Keratinocyte (primary cell): ENCODE measurements around the gene CLNK. TPM values are rescaled to one million over a fixed set of nuclear protein-coding genes. Genes with fewer than 3 reads are reported as not detected.

Experiments
- DNase-seq: peaks from one replicate; pipeline ENCODE4 v3.0.0-alpha.2; 2011; ENCODE audit warnings: low read depth, missing footprints, low spot score
- FAIRE-seq: peaks from 2 replicates; lab custom pipeline; 2011; peaks lifted over from hg19 to GRCh38; lab: Jason Lieb, UNC
- H2AFZ ChIP-seq: 2 replicates; pipeline ENCODE4 v1.6.0; 2012; ENCODE audit warnings: low read length, control low read depth, inconsistent platforms; ENCODE audit not compliant: control insufficient read depth
- H3K27ac ChIP-seq: 2 replicates; pipeline ENCODE4 v1.5.1; 2011; ENCODE audit warnings: low read length; ENCODE audit not compliant: control insufficient read depth, insufficient read depth
- H3K27me3 ChIP-seq: 3 replicates; pipeline ENCODE4 v1.6.0; 2011; ENCODE audit warnings: low read length; ENCODE audit not compliant: control insufficient read depth, insufficient read depth; ENCODE audit errors: extremely low read depth
- H3K36me3 ChIP-seq, 2 experiments: 2 replicates in 1 of 2; 3 replicates in 1 of 2; pipeline ENCODE4 v1.5.1; 2011; ENCODE audit warnings: low read length in 2 of 2, mild to moderate bottlenecking in 1 of 2; ENCODE audit not compliant: control insufficient read depth in 2 of 2, insufficient read depth in 2 of 2; ENCODE audit errors: extremely low read depth in 1 of 2
- H3K4me1 ChIP-seq: 3 replicates; pipeline ENCODE4 v1.5.1; 2011; ENCODE audit warnings: low read length; ENCODE audit not compliant: control insufficient read depth, insufficient read depth; ENCODE audit errors: extremely low read depth
- H3K4me2 ChIP-seq: 3 replicates; pipeline ENCODE4 v1.6.0; 2011; ENCODE audit warnings: low read depth, low read length; ENCODE audit not compliant: control insufficient read depth, insufficient read depth; ENCODE audit errors: extremely low read depth
- H3K4me3 ChIP-seq, 3 experiments: fragments of 200-600 bp in 1 of 3; sonication (generic) in 1 of 3; 2 replicates in 2 of 3; 3 replicates in 1 of 3; pipeline ENCODE4 v1.5.1; 2011 to 2016; ENCODE audit warnings: low read length in 3 of 3, mild to moderate bottlenecking in 3 of 3, control low read depth in 2 of 3, inconsistent platforms in 1 of 3, low read depth in 1 of 3, mixed read lengths in 1 of 3, mixed run types in 1 of 3, moderate library complexity in 1 of 3; ENCODE audit not compliant: control insufficient read depth in 2 of 3, insufficient read depth in 2 of 3; ENCODE audit errors: extremely low read depth in 1 of 3
- H3K79me2 ChIP-seq: 2 replicates; pipeline ENCODE4 v1.6.0; 2012; ENCODE audit warnings: low read length; ENCODE audit not compliant: control insufficient read depth, insufficient read depth
- H3K9ac ChIP-seq: 3 replicates; pipeline ENCODE4 v1.6.0; 2011; ENCODE audit warnings: low read length; ENCODE audit not compliant: control insufficient read depth, insufficient read depth; ENCODE audit errors: extremely low read depth
- H3K9me1 ChIP-seq: 3 replicates; pipeline ENCODE4 v1.6.0; 2011; ENCODE audit warnings: low read length; ENCODE audit not compliant: control insufficient read depth, insufficient read depth; ENCODE audit errors: extremely low read depth
- H3K9me3 ChIP-seq: 2 replicates; pipeline ENCODE4 v1.5.1; 2012; ENCODE audit warnings: low read depth, low read length; ENCODE audit not compliant: control insufficient read depth
- H4K20me1 ChIP-seq: 3 replicates; pipeline ENCODE4 v1.6.0; 2011; ENCODE audit warnings: low read length; ENCODE audit not compliant: control insufficient read depth, insufficient read depth; ENCODE audit errors: extremely low read depth
- CTCF ChIP-seq, 3 experiments: IDR thresholded peaks in 1 of 3; conservative IDR thresholded peaks in 1 of 3; optimal IDR thresholded peaks in 1 of 3; 2 replicates in 2 of 3; 3 replicates in 1 of 3; pipeline versions ENCODE3 to v1.5.1; 2011; ENCODE audit warnings: low read length in 3 of 3, mild to moderate bottlenecking in 3 of 3, moderate library complexity in 2 of 3, control low read depth in 1 of 3, inconsistent platforms in 1 of 3; ENCODE audit not compliant: insufficient read depth in 2 of 3; ENCODE audit errors: extremely low read depth in 1 of 3
- EZH2 ChIP-seq: IDR thresholded peaks from one replicate; pipeline ENCODE4 v1.6.1; 2012; ENCODE audit warnings: inconsistent platforms, mild to moderate bottlenecking, low read length, moderate library complexity
- dilution Hi-C: fragments of 300-500 bp; cut with MboI; formaldehyde crosslinking; loops from one replicate; pipeline ENCODE4 v1.7.0; 2020; ENCODE audit warnings: low sequenced_read_pairs; ENCODE audit not compliant: extremely low pct_ligation_motif_present
- polyA plus RNA-seq, 5 experiments: library from polyadenylated mRNA; depleted of rRNA in 3 of 5; stranded (reverse) in 3 of 5; stranded (forward) in 1 of 5; unstranded in 1 of 5; fragments of >200 nt; gene quantifications; 1 replicate in 1 of 5; 2 replicates in 3 of 5; 3 replicates in 1 of 5; pipeline versions ENCODE4 v1.2.1 to v1.2.3, GENCODE V29; 2011 to 2012; ENCODE audit warnings: missing spikeins in 2 of 5, low read depth in 1 of 5, low replicate concordance in 1 of 5

The CLNK gene
- polyA plus RNA-seq, 1 donor (not counting 4 experiments of a cell fraction or from before 2014, with no cell fraction given) = not detected

GRCh38 chr4:10456595-10457254 is 227.8 kb downstream of the CLNK start:
- H3K9me3 ChIP-seq = no peaks in the 10 kb centered on the region
- TF ChIP-seq EZH2 (no peak), CTCF (optimal IDR thresholded peaks at IDR 0.05 in 1 of 3, IDR thresholded peaks at IDR 0.05 in 1 of 3, conservative IDR thresholded peaks at IDR 0.05 in 1 of 3; ENCODE audit: extremely low read depth in 1 of 3, insufficient read depth in 2 of 3, low read length in 3 of 3) (no peak)
- H3K27me3 ChIP-seq = peaks cover 6% of the 10 kb centered on the region
- no peaks in the 10 kb centered on the region for H4K20me1 ChIP-seq
- peaks cover 20% of the 10 kb centered on the region for H3K4me1 ChIP-seq
- H3K27ac ChIP-seq = peak overlapping the region; percentile 49
- H3K9me1 ChIP-seq = no peaks in the 10 kb centered on the region
- peaks cover 22% of the 10 kb centered on the region for H3K79me2 ChIP-seq
- H3K9ac ChIP-seq = peak overlapping the region; percentile 68
- H3K4me2 ChIP-seq = peak overlapping the region; percentile 66
- dilution Hi-C loops = no loop called here
- peak overlapping the region; percentile 56 to 70 (median 67) for H3K4me3 ChIP-seq
- FAIRE-seq (peak; percentile 46), DNase-seq (no peak)
- H2AFZ ChIP-seq = peak overlapping the region; percentile 76
- peaks cover 9 to 18% of the 10 kb centered on the region in 2 experiments for H3K36me3 ChIP-seq

- H3K4me3 ChIP-seq = peak overlapping the region; percentile 56 to 70 (median 67)
- peak overlapping the region; percentile 49 for H3K27ac ChIP-seq
- dilution Hi-C loops = no loop called here
- H3K27me3 ChIP-seq = peaks cover 1% of the 10 kb centered on the region
- FAIRE-seq (no peak), DNase-seq (no peak)
- peaks cover 17% of the 10 kb centered on the region for H3K4me1 ChIP-seq
- H2AFZ ChIP-seq = peak overlapping the region; percentile 76
- no peaks in the 10 kb centered on the region for H3K9me1 ChIP-seq
- H3K36me3 ChIP-seq = peaks cover 9 to 18% of the 10 kb centered on the region in 2 experiments
- H3K79me2 ChIP-seq = peaks cover 22% of the 10 kb centered on the region
- H3K4me2 ChIP-seq = peak overlapping the region; percentile 66
- no peak for TF ChIP-seq CTCF (optimal IDR thresholded peaks at IDR 0.05 in 1 of 3, IDR thresholded peaks at IDR 0.05 in 1 of 3, conservative IDR thresholded peaks at IDR 0.05 in 1 of 3; ENCODE audit: extremely low read depth in 1 of 3, insufficient read depth in 2 of 3, low read length in 3 of 3)
- TF ChIP-seq EZH2 = no peak
- H3K9ac ChIP-seq = peak overlapping the region; percentile 68
- no peaks in the 10 kb centered on the region for H4K20me1 ChIP-seq
- no peaks in the 10 kb centered on the region for H3K9me3 ChIP-seq
Observed at GRCh38 chr4:10456260-10456594, 228.3 kb downstream of the CLNK start.
